ENCODE results near the gene KRTAP5-3. TPM values are rescaled to one million over a fixed set of nuclear protein-coding genes. Genes with fewer than 3 reads are reported as not detected.
"Not testable (repeated sequence)": the region's sequence is repeated elsewhere in the genome, so short reads cannot be mapped to it uniquely, and the experiment has no call there.

KRTAP5-3 gene
- total RNA-seq, 4 donors from 2014 or later, result not detected

DNA sequence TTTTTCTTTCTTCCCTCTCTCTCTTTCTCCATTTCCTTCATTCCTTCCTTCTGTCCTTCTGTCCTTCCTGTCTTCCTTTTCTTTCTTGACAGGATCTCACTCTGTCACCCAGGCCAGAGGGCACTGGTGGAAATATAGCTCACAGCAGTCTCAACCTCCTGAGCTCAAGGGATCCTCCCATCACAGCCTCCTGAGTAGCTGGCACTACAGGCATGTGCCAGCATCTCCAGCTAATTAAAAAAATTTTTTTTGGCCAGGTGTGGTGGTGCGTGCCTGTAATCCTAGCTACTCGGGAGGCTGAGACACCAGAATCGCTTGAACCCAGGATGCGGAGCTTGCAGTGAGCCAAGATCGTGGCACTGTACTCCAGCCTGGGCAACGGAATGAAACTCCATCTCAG is 31.4 kb downstream of the KRTAP5-3 start:
- Histone ChIP-seq H3K4me3 (no peak overlapping the region), H3K4me1 (peaks cover 0 to 33% (median 20%) of the 10 kb centered on the region in 4 donors), H3K27ac (peak overlapping the region in 2 of 4 donors; percentile 55 to 90), H3K27me3 (peaks cover 2% of the 10 kb centered on the region), H3K9me3 (no peaks in the 10 kb centered on the region), H3K36me3 (no peaks in the 10 kb centered on the region)
- in situ Hi-C loops (cut with MboI; ENCODE audit: low pct_ligation_motif_present in 1 of 4, low pct_unique_long_range_greater_than_20kb in 1 of 4, low sequenced_read_pairs in 3 of 4), result loop anchor here in 1 of 4 donors (5.0 kb wide), 1 partner anchor 35 kb away; no protein-coding TSS in a partner anchor
- TF ChIP-seq EP300 (IDR thresholded peaks at IDR 0.05; ENCODE audit: low read depth) (no peak), POLR2A (IDR thresholded peaks at IDR 0.05) (no peak), POLR2AphosphoS5 (IDR thresholded peaks at IDR 0.05) (no peak)
- TF ChIP-seq, protein P1, sequence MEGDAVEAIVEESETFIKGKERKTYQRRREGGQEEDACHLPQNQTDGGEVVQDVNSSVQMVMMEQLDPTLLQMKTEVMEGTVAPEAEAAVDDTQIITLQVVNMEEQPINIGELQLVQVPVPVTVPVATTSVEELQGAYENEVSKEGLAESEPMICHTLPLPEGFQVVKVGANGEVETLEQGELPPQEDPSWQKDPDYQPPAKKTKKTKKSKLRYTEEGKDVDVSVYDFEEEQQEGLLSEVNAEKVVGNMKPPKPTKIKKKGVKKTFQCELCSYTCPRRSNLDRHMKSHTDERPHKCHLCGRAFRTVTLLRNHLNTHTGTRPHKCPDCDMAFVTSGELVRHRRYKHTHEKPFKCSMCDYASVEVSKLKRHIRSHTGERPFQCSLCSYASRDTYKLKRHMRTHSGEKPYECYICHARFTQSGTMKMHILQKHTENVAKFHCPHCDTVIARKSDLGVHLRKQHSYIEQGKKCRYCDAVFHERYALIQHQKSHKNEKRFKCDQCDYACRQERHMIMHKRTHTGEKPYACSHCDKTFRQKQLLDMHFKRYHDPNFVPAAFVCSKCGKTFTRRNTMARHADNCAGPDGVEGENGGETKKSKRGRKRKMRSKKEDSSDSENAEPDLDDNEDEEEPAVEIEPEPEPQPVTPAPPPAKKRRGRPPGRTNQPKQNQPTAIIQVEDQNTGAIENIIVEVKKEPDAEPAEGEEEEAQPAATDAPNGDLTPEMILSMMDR (IDR thresholded peaks at IDR 0.05), result no peak
- DNase-seq, result no peak
- WGBS, 2 donors (ENCODE audit: low coverage in 1 of 2), result 84% methylated on average over 6 of the region's 6 CpGs; no CpG with 5 or more reads in 1 of the 2 donors
- intact Hi-C loops (cut with DNase I; ENCODE audit: low total_unique reads), result loop anchor here (5.0 kb wide), 1 partner anchor 375 kb away; no protein-coding TSS in a partner anchor

DNA sequence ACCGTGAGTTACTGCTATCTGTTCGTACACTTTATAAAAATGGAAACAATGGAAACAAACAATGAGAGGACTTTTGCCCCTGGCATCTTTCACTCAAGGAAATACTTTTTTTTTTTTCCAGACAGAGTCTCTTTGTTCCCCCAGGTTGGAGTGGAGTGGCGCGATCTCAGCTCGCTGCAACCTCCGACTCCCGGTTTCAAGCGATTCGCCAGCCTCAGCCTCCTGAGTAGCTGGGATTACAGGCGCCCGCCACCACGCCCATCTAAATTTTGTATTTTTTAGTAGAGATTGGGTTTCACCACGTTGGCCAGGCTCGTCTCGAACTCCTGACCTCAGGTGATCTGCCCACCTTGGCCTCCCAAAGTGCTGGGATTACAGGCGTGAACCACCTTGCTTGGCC is 32.5 kb downstream of the KRTAP5-3 start:
- Histone ChIP-seq H3K4me1 (peaks cover 7 to 40% (median 27%) of the 10 kb centered on the region in 4 donors), H3K27ac (peak overlapping the region; percentile 55 to 94 (median 90))
- not testable (repeated sequence) for H3K4me3 ChIP-seq, H3K27me3 ChIP-seq, DNase-seq, H3K9me3 ChIP-seq, H3K36me3 ChIP-seq
- 54 to 69% methylated on average over 8 to 16 of the region's 16 CpGs for WGBS, 2 donors (ENCODE audit: low coverage in 1 of 2)
- intact Hi-C loops (cut with DNase I; ENCODE audit: low total_unique reads), result loop anchor here (2.0 to 5.0 kb wide), 2 partner anchors 29 to 373 kb away; no protein-coding TSS in a partner anchor
- in situ Hi-C loops (cut with MboI; ENCODE audit: low pct_ligation_motif_present in 1 of 4, low pct_unique_long_range_greater_than_20kb in 1 of 4, low sequenced_read_pairs in 3 of 4), result loop anchor here in 1 of 4 donors (5.0 kb wide), 1 partner anchor 33 kb away; no protein-coding TSS in a partner anchor

DNA sequence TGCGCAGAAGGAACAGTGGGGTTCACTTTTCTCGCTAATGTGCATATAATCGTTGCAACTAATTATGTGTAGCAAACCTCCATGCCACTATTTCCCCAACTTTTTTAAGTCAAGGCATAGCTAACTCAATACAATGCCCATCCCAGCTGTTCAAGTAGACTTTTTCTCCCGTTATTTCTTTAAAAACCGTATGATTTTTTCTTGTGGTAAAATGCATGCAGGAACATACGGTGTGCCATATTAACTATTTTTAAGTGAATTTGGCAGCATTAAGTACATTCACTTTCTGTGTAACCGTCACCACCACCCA is 33.4 kb downstream of the KRTAP5-3 start:
- WGBS, 2 donors (ENCODE audit: low coverage in 1 of 2), result 8 to 11% methylated on average over 6 to 7 of the region's 7 CpGs
- H3K27ac ChIP-seq, result peak overlapping the region; percentile 89 to 95 (median 92)

DNA sequence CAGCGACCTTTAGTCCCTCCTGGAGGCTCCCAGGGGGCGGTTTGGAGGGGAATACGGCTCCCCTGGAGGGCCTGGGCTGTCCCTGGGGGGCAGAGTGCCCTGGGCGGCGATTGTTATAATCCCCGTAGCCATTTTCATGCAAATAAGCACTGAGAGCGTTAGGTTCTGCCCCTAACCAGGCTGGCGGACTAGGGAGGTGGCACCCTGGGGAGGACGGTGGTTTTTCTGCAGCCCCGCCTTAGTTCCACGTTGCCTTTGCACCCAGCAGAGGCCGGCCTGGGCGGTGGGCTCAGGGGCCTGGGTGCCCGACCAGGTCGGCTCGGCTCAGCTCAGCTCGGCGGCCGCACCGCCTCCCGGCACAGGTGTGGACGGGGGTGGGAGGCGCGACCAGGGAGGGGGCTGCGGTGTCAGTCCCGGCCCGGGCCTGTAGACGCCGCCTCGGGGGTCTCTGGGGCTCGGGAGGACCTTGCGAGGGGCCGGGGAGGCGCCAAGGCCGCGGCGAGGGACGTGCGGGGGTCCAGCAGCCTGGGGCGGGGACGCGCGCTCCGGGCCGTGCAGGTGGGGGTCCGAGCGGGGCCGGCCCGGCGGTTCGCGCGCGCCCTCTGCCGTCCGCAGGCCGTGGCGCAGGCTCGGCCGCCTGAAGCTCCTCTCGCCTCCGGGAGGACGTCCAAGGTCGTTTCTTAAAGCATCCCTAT is 33.9 kb downstream of the KRTAP5-3 start:
- 3% methylated on average over 31 of the region's 64 CpGs; no CpG with 5 or more reads in 1 of the 2 donors for WGBS, 2 donors (ENCODE audit: low coverage in 1 of 2)
- in situ Hi-C loops (cut with MboI; ENCODE audit: low pct_ligation_motif_present in 1 of 4, low pct_unique_long_range_greater_than_20kb in 1 of 4, low sequenced_read_pairs in 3 of 4), result no loop called here

More for the DNA sequence above, 33.4 kb downstream of the KRTAP5-3 start:
- DNase-seq, result no peak
- in situ Hi-C loops (cut with MboI; ENCODE audit: low pct_ligation_motif_present in 1 of 4, low pct_unique_long_range_greater_than_20kb in 1 of 4, low sequenced_read_pairs in 3 of 4) (loop anchor here in 1 of 4 donors (5.0 kb wide), 1 partner anchor 33 kb away; no protein-coding TSS in a partner anchor), intact Hi-C loops (cut with DNase I; ENCODE audit: low total_unique reads) (loop anchor here (2.0 to 5.0 kb wide), 2 partner anchors 28 to 373 kb away; no protein-coding TSS in a partner anchor)
- no peak for TF ChIP-seq POLR2AphosphoS5 (IDR thresholded peaks at IDR 0.05)
- TF ChIP-seq, protein P1 (IDR thresholded peaks at IDR 0.05), result peak in 1 of 5 experiments; percentile 56
- Histone ChIP-seq H3K27me3 (peaks cover 2% of the 10 kb centered on the region), H3K4me1 (peaks cover 9 to 48% (median 35%) of the 10 kb centered on the region in 4 donors), H3K9me3 (no peaks in the 10 kb centered on the region), H3K4me3 (peak overlapping the region in 1 of 4 donors; percentile 68), H3K36me3 (no peaks in the 10 kb centered on the region)

More for the DNA sequence above, 33.9 kb downstream of the KRTAP5-3 start:
- Histone ChIP-seq H3K4me3 (peak overlapping the region; percentile 42 to 77 (median 60)), H3K9me3 (no peaks in the 10 kb centered on the region), H3K27ac (peak overlapping the region; percentile 89 to 95 (median 92)), H3K27me3 (peaks cover 2% of the 10 kb centered on the region), H3K4me1 (peaks cover 13 to 53% (median 41%) of the 10 kb centered on the region in 4 donors), H3K36me3 (no peaks in the 10 kb centered on the region)
- TF ChIP-seq EP300 (IDR thresholded peaks at IDR 0.05; ENCODE audit: low read depth), result no peak
- TF ChIP-seq, protein P1 (IDR thresholded peaks at IDR 0.05), result peak in 4 of 5 experiments; percentile 61 to 92 (median 80)
- no peak for TF ChIP-seq POLR2AphosphoS5 (IDR thresholded peaks at IDR 0.05)
- peak; percentile 18 for TF ChIP-seq POLR2A (IDR thresholded peaks at IDR 0.05)
- DNase-seq, result peak; percentile 77
- intact Hi-C loops (cut with DNase I; ENCODE audit: low total_unique reads), result loop anchor here (2.0 kb wide), 1 partner anchor 28 kb away; no protein-coding TSS in a partner anchor
